Naive thymus-derived CD8-positive, alpha-beta T cell (primary cell): ENCODE data around the gene LANCL2. TPM values are rescaled to one million over a fixed set of nuclear protein-coding genes. Genes with fewer than 3 reads are reported as not detected.

Experiments
- ATAC-seq, 2 donors: fragments of 150-1000 bp; cut with Tn5 transposase in 1 of 2; sonication (Bioruptor Pico), chemical (Tn5 transposase) in 1 of 2; 1 replicate in 1 of 2; 2 replicates in 1 of 2; pipeline ENCODE4 v1.10.0; 2021; ENCODE audit warnings: mild to moderate bottlenecking in 2 of 2, moderate library complexity in 2 of 2
- POLR2A ChIA-PET: fragments of 350-600 bp; sonication (Branson Sonifier 250); formaldehyde crosslinking; loops from one replicate; lab custom pipeline; 2021; ENCODE audit warnings: antibody characterized with exemption; lab: Charles Lee
- DNase-seq, 10 donors: peaks; one replicate each; pipeline versions ENCODE4 v3.0.0 to v3.0.0-alpha.2; 2020 to 2022
- H3K27ac Mint-ChIP-seq, 10 donors: one replicate each; pipeline ENCODE4 v1.8.0; 2020 to 2022; ENCODE audit warnings: mild to moderate bottlenecking in 10 of 10, mixed read lengths in 10 of 10, moderate library complexity in 4 of 10, inconsistent platforms in 1 of 10
- H3K27me3 Mint-ChIP-seq, 5 donors: one replicate each; pipeline ENCODE4 v1.8.0; 2021 to 2022; ENCODE audit warnings: mixed read lengths in 5 of 5
- H3K36me3 Mint-ChIP-seq, 3 donors: one replicate each; pipeline ENCODE4 v1.8.0; 2020 to 2022; ENCODE audit warnings: mixed read lengths in 3 of 3, mild to moderate bottlenecking in 2 of 3, inconsistent platforms in 1 of 3
- H3K4me1 Mint-ChIP-seq, 4 donors: one replicate each; pipeline ENCODE4 v1.8.0; 2021 to 2022; ENCODE audit warnings: mixed read lengths in 4 of 4
- H3K4me3 Mint-ChIP-seq, 10 donors: one replicate each; pipeline ENCODE4 v1.8.0; 2020 to 2022; ENCODE audit warnings: mild to moderate bottlenecking in 10 of 10, mixed read lengths in 10 of 10, moderate library complexity in 6 of 10, inconsistent platforms in 1 of 10
- H3K9me3 Mint-ChIP-seq, 9 donors: one replicate each; pipeline ENCODE4 v1.8.0; 2020 to 2022; ENCODE audit warnings: mixed read lengths in 9 of 9, mild to moderate bottlenecking in 3 of 9, inconsistent platforms in 1 of 9, moderate library complexity in 1 of 9
- polyA plus RNA-seq, 3 donors: library from polyadenylated mRNA; unstranded; fragments of 300-500 nt; fragmentation: Illumina TruSeq; gene quantifications; one replicate each; pipeline ENCODE4 v1.2.3, GENCODE V29; 2021
- total RNA-seq, 8 experiments: library from RNA in 2 of 8; stranded (reverse) in 2 of 8; gene quantifications; one replicate each; pipeline ENCODE4 v1.2.3 and lab custom pipeline; 2021 to 2026

The LANCL2 gene, protein sequence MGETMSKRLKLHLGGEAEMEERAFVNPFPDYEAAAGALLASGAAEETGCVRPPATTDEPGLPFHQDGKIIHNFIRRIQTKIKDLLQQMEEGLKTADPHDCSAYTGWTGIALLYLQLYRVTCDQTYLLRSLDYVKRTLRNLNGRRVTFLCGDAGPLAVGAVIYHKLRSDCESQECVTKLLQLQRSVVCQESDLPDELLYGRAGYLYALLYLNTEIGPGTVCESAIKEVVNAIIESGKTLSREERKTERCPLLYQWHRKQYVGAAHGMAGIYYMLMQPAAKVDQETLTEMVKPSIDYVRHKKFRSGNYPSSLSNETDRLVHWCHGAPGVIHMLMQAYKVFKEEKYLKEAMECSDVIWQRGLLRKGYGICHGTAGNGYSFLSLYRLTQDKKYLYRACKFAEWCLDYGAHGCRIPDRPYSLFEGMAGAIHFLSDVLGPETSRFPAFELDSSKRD
- total RNA-seq (1 to 10 TPM; 4.9 to 6.4 TPM), polyA plus RNA-seq (1 to 10 TPM; 4.6 to 7.0 (median 5.7) TPM), total RNA-seq (lab: John Stamatoyannopoulos, UW) (12.8 to 32.9 (median 15.1) reads per million in 6 experiments)

DNA sequence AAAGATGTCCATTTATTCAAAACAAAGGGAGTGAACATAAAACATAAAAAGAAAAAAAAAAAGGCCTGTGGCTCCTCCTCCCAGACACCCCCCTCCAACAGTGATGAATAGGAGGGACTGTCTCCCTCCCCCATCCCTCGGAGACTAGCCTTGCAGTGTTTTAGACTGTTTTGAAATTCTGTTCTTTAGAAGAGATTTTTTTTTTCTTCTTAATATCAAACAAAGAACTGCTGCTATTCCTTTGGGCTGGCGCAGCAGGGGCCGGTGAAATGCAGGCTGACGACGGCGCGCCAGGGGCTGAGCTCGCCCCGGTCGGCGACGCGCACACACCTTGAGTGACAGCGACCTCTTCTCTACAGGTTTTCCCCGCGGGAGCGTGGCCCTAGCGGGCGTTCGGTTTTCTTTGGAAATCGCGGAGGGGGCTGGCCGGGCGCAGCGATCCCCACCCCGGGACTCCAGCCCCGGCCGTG, at the start of gene LANCL2:
Gene LANCL2, plus strand, starts transcription at position 133 of the 470 bp plus-strand sequence. CDS start 689 bp downstream, outside the sequence.
- peak within 1 kb of the TSS; percentile 89 to 97 (median 94) for H3K4me3 Mint-ChIP-seq
- DNase-seq = peak in 3 of 10 donors; percentile 37 to 48 (median 40)
- peak within 1 kb of the TSS in 9 of 10 donors; percentile 98 to 99 (median 98) for H3K27ac Mint-ChIP-seq
- H3K36me3 Mint-ChIP-seq = no peaks in the 10 kb centered on the region
- H3K27me3 Mint-ChIP-seq = peaks cover 0 to 2% (median 0%) of the 10 kb centered on the region in 5 donors
- ATAC-seq = peak; percentile 34 to 37
- POLR2A ChIA-PET = interaction anchor here (0.6 to 2.2 kb wide), 16 partner anchors 10 to 741 kb away, joined by 3 to 17 read pairs (median 5); partner anchors contain the start of genes CCT6A, CHCHD2, PSPH and SEC61G
- no peaks in the 10 kb centered on the region for H3K9me3 Mint-ChIP-seq
- peaks cover 19 to 39% (median 31%) of the 10 kb centered on the region in 4 donors for H3K4me1 Mint-ChIP-seq

DNA sequence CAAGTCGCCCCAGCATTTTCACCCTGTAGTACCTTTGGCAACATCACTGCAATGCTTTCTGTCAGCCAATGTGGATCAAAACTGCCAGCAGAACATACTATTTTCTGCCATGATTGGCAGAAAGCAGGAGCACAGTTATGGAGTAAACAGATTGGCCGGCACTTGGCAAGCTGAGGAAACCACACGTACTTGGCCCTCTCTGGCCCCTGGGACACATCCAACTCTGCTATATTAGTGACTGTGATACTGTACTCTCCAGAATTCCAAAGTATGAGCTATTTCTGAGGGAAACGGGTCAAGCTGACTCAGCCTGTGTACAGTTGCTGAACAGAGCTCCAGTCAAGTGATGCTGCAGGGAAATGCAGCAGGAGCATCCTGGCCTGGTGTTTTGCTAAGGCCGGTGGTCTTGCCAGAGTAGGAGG, 39.8 kb upstream of the LANCL2 start:
- ATAC-seq (no peak), DNase-seq (no peak)
- Mint-ChIP-seq H3K27ac (no peak overlapping the region), H3K27me3 (peaks cover 5 to 13% (median 9%) of the 10 kb centered on the region in 5 donors), H3K4me3 (no peak overlapping the region), H3K9me3 (peaks cover 0 to 12% (median 0%) of the 10 kb centered on the region in 9 donors), H3K36me3 (no peaks in the 10 kb centered on the region), H3K4me1 (no peaks in the 10 kb centered on the region)
- POLR2A ChIA-PET = no interaction called here

DNA sequence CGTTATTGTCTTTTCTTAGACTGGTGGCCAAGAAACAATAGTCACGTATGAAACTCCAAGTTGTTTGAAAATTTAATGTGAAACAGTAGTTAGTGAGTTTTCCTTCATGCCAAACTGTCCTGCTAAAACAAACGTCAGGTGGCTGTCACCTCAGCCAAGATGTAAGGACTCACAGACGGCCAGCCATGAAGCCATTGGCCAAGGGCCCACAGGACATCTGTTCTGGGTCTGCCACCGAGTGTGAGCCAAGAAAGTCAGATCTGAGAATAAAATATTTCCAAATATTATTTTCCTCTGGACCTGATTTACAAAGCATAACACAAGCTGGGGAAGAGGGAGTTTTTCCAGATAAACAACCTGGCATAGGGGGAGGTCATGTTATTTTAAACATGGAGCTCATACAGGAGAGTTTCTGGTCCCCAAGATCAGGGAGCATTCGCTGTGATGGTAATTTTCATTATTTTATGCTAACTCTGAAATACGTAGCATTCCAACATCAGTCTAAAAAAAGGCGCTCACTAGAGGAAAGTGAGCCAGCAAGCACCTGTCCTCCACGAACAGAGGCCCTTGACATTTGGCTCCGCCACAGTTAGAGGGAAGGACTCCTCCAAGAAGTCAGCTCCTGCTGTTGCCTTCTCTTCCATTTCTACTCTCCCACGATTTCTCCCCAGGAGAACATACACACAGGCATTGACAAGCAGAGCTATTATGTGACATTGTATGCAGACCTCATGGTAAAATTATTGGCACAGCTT, 38.9 kb upstream of the LANCL2 start:
- no peak for DNase-seq
- Mint-ChIP-seq H3K9me3 (peaks cover 0 to 8% (median 0%) of the 10 kb centered on the region in 9 donors), H3K27ac (peak overlapping the region in 1 of 10 donors; percentile 15), H3K36me3 (no peaks in the 10 kb centered on the region), H3K4me3 (no peak overlapping the region), H3K4me1 (no peaks in the 10 kb centered on the region), H3K27me3 (peaks cover 0 to 7% (median 6%) of the 10 kb centered on the region in 5 donors)
- POLR2A ChIA-PET = no interaction called here
- no peak for ATAC-seq

DNA sequence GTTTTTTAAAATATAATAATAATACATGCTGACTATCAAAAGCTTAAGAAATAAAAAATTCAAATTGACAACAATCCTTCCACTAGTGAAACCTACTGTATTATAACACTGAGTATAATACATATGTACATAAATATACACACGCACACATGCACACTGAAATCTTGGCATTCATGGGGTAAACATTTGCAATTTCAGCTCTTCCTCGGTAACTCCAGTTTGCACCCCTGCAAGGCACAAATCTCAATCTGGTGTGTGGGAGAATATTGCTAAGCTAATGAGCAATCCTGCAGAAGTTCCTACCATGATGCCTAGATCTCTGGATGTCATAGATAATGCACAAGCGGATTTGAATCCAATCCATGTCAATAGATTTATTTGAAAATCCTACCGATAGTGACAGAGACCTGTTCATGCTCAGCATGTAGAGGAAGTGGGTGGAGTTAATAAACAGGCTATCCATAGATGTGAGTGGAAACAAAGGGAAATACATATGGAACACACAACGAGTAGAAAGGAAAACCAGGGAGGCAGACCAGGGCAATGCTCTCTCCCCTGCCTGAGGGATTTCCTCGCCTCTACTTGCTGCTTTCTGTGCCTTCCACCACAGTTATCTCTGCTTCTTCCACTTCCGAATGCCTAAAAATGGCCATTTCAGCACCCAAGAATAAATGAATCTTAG, 38.1 kb upstream of the LANCL2 start:
- Mint-ChIP-seq H3K4me1 (no peaks in the 10 kb centered on the region), H3K27ac (no peak overlapping the region), H3K36me3 (no peaks in the 10 kb centered on the region), H3K27me3 (peaks cover 0 to 7% (median 0%) of the 10 kb centered on the region in 5 donors), H3K4me3 (no peak overlapping the region), H3K9me3 (peaks cover 0 to 1% (median 0%) of the 10 kb centered on the region in 9 donors)
- ATAC-seq = no peak
- POLR2A ChIA-PET = no interaction called here
- no peak for DNase-seq

DNA sequence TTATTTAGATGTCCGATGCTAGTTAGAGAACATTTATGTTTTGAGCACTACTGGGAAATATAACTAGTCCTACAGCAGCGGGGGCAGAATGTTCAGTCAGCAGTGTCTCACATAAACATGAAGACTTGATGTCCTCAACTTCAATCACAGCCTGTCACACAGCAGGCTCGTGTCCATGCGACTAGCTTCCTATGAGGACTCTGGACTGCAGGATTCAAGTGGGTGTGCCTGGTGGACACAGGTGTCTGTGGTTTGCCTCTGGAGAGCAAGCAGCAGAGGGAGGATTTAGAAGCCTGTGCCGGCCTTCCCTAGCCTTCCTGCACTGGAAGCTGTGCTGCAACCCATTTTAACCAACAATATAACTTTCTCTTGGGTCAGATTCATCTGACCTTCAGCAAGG, 30.0 kb upstream of the LANCL2 start:
- Mint-ChIP-seq H3K4me3 (no peak overlapping the region), H3K36me3 (no peaks in the 10 kb centered on the region), H3K4me1 (no peaks in the 10 kb centered on the region), H3K9me3 (no peaks in the 10 kb centered on the region), H3K27ac (no peak overlapping the region), H3K27me3 (peaks cover 0 to 16% (median 2%) of the 10 kb centered on the region in 5 donors)
- no peak for ATAC-seq
- DNase-seq = no peak
- POLR2A ChIA-PET = no interaction called here

DNA sequence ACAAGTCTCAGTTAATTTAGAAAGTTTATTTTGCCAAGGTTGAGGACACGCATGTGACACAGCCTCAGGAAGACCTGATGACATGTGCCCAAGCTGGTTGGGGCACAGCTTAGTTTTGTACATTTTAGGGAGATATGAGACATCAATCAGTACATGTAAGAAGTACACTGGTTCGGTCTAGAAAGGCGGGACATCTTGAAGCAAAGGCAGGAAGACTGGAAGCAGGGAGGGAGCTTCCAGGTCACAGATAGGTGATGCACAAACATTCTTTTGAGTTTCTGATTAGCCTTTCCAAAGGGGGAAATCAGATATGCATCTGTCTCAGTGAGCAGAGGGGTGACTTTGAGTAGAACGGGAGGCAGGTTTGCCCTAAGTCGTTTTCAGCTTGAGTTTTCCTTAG, 29.4 kb upstream of the LANCL2 start:
- H3K27ac Mint-ChIP-seq = no peak overlapping the region
- DNase-seq (no peak), ATAC-seq (no peak)
- POLR2A ChIA-PET = no interaction called here
- H3K36me3 Mint-ChIP-seq = no peaks in the 10 kb centered on the region
- peaks cover 0 to 16% (median 2%) of the 10 kb centered on the region in 5 donors for H3K27me3 Mint-ChIP-seq
- no peaks in the 10 kb centered on the region for H3K4me1 Mint-ChIP-seq
- H3K4me3 Mint-ChIP-seq = no peak overlapping the region
- H3K9me3 Mint-ChIP-seq = no peaks in the 10 kb centered on the region

DNA sequence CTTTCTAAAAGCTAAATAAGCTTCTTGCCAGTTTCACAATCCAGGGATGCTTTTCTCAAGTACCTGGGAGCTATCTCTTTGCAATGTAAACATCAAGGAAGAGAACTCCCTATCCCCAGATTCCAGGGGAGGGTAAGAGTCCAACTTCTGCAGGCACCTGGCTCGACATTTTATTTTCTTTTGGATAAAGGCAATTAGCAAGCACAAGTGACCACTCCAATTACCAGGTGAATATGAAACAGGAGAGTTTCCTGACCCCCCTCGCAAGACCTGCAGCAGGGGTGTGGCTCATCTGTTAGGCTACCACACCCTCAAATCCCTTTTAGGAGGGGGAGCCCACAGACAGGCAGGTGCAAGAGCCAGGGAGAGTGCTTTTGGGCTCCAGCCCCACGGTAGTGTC, 28.6 kb upstream of the LANCL2 start:
- Mint-ChIP-seq H3K9me3 (no peaks in the 10 kb centered on the region), H3K4me3 (no peak overlapping the region), H3K4me1 (no peaks in the 10 kb centered on the region), H3K36me3 (no peaks in the 10 kb centered on the region), H3K27me3 (peaks cover 0 to 16% (median 2%) of the 10 kb centered on the region in 5 donors), H3K27ac (no peak overlapping the region)
- no peak for DNase-seq
- POLR2A ChIA-PET = no interaction called here
- no peak for ATAC-seq

DNA sequence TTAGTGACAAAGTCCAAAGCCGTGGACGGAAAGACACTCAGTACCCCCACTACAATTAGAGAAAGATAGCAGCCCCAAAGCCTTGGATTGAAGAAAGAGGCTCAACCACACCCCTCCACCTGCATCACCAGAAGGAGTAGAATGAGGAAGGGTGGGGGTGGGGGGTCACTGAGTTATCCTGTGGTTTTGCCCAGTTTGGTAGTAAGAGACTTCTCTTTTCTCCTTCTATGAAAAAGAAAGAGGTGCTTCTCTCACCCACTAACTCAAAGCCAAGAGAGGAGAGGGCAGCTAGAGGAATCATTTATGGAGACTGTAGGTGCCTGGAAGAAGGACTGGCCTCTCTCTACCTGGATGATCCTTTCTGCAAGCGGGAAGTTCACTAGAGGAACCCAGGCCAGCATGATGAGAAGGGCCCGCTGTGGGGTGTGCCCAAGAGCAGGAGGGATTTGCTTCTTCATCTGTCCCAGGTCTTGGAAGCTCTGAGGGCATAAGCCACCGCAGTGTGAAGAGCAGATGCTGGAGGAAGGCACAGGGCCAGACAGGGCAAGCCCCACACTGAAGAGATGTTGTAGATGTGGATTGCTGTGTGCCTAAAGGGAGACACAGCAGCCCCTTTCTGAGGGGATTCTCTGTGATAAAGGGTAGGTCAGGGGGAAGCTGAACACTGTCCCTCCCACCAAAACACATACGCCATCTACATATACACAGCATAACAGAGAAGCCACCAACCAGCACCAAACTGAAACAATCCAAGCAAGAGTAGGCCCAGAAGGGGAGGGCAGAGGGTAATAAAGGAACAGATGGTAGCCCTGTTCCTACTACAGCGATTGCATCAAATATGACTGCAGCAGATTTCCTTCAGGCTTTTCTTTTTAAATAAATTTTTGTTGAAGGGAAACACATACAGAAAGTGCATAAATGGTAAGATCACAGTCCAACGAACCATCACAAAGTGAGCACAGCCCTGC, 25.8 kb upstream of the LANCL2 start:
- Mint-ChIP-seq H3K27ac (no peak overlapping the region), H3K4me3 (no peak overlapping the region), H3K9me3 (no peaks in the 10 kb centered on the region), H3K4me1 (no peaks in the 10 kb centered on the region), H3K36me3 (no peaks in the 10 kb centered on the region), H3K27me3 (peaks cover 0 to 16% (median 2%) of the 10 kb centered on the region in 5 donors)
- DNase-seq (no peak), ATAC-seq (no peak)
- POLR2A ChIA-PET = no interaction called here

DNA sequence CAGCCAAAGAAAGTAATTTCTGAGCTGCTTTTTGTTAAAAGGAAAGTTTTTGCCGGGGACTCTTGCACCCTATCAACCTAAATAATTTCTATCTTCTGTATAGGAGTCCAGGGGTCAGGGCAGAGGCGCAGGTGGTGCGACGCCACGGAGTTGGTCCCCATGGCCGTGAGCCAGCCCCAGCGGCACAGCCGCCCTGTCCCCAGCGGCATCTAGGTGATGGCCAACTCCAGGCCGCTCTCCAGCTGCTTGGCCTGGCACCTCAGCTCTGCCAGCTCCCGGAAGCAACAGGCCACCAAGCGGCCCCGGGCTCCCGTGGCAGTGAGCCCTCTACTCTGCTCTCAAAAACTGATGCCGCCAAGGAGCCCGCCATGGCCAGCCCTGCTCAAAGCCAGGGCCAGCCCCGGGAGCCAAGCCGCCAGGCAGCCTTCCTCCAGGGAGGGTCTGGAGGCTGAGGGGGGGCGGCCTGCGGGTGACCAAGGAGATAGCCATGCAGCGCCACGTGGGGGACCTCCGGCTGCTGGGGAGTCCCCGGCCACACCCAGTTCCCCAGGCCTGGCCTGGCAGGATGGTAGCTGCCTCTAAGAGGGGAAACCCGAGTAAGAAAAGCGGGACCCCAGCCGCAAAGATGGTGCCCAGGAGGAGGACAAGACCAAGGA, 22.8 kb upstream of the LANCL2 start:
- POLR2A ChIA-PET = no interaction called here
- ATAC-seq (no peak), DNase-seq (no peak)
- Mint-ChIP-seq H3K4me3 (no peak overlapping the region), H3K4me1 (no peaks in the 10 kb centered on the region), H3K9me3 (no peaks in the 10 kb centered on the region), H3K27ac (no peak overlapping the region), H3K27me3 (peaks cover 3 to 26% (median 9%) of the 10 kb centered on the region in 5 donors), H3K36me3 (peaks cover 0 to 4% (median 0%) of the 10 kb centered on the region in 3 donors)

DNA sequence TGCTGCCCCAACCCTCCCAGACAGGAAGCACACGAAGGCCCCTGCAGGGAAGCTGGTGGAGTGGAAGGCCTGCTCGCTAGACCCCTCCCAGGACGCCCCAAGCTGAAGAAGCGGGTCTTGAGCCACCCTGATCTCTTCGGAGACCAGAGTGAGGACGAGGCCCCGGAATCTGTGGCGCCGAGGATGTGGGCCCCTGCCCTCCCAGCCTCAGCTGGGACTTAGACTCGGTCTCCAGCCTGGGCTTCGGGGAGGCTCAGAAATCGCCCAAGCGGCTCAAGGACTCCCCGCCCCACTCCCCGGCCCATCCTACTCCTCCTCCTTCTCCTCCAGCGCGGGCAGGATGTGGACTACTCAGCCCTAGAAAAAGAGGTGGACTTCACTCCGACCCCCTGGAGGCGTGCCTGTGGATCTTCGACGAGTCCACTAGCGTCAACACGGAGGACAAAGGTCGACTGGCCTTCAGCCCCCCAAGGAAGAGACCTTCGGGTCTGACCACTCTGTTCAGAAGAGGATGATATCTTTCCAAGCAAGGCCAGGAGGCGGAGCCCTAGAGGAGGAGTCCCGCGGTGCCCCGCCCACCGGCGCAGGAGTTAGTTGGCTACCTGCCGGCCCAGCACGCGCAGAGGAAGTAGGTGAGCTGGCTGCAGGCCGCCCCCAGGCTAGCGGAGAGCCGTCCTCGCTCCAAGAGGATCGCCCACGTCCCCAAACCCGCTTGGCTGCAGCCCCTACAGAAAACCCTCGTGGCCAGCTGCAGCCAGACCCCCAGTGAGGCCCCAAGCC, 21.9 kb upstream of the LANCL2 start:
- no peak overlapping the region for H3K27ac Mint-ChIP-seq
- ATAC-seq (no peak), DNase-seq (no peak)
- H3K27me3 Mint-ChIP-seq = peaks cover 4 to 22% (median 9%) of the 10 kb centered on the region in 5 donors
- peaks cover 0 to 4% (median 0%) of the 10 kb centered on the region in 3 donors for H3K36me3 Mint-ChIP-seq
- POLR2A ChIA-PET = no interaction called here
- no peaks in the 10 kb centered on the region for H3K4me1 Mint-ChIP-seq
- no peak overlapping the region for H3K4me3 Mint-ChIP-seq
- H3K9me3 Mint-ChIP-seq = no peaks in the 10 kb centered on the region
